Measurements from ENCODE around the gene CROCC.
"Not testable (repeated sequence)": the region's sequence is repeated elsewhere in the genome, so short reads cannot be mapped to it uniquely, and the experiment has no call there.

CROCC gene

GRCh38 chr1:16896316-16897055 is 25.2 kb upstream of the CROCC start:
- peak; percentile 49 for DNase-seq

- DNase-seq, result not testable (repeated sequence)
These were observed 24.1 kb upstream of the CROCC start for GRCh38 chr1:16897653-16898052.

GRCh38 chr1:16898298-16898697 is 23.4 kb upstream of the CROCC start:
- not testable (repeated sequence) for DNase-seq

GRCh38 chr1:16899020-16899419 is 22.7 kb upstream of the CROCC start:
- not testable (repeated sequence) for DNase-seq

- no peak for DNase-seq
These were observed 21.0 kb upstream of the CROCC start for GRCh38 chr1:16900751-16901150.

- DNase-seq, result not testable (repeated sequence)
These were observed 20.4 kb upstream of the CROCC start for GRCh38 chr1:16901371-16901770.

GRCh38 chr1:16903054-16903453 is 18.7 kb upstream of the CROCC start:
- no peak for DNase-seq

- no peak for DNase-seq
These were observed 18.3 kb upstream of the CROCC start for GRCh38 chr1:16903458-16903796.

- peak; percentile 99 for DNase-seq
These were observed 17.1 kb upstream of the CROCC start for GRCh38 chr1:16904560-16905109.

- DNase-seq, result no peak
These were observed 16.4 kb upstream of the CROCC start for GRCh38 chr1:16905110-16905867.

- no peak for DNase-seq
These were observed 15.6 kb upstream of the CROCC start for GRCh38 chr1:16905868-16906702.

- DNase-seq, result no peak
These were observed 14.9 kb upstream of the CROCC start for GRCh38 chr1:16906873-16907272.

- DNase-seq, result no peak
These were observed 13.6 kb upstream of the CROCC start for GRCh38 chr1:16907870-16908758.

- DNase-seq, result not testable (repeated sequence)
These were observed 9.6 kb upstream of the CROCC start for GRCh38 chr1:16911851-16912721.

GRCh38 chr1:16912742-16913141 is 9.0 kb upstream of the CROCC start:
- DNase-seq, result not testable (repeated sequence)

- no peak for DNase-seq
These were observed 8.4 kb upstream of the CROCC start for GRCh38 chr1:16913181-16913832.

- DNase-seq, result peak; percentile 97
These were observed 7.7 kb upstream of the CROCC start for GRCh38 chr1:16913833-16914662.

- DNase-seq, result not testable (repeated sequence)
These were observed 6.7 kb upstream of the CROCC start for GRCh38 chr1:16914928-16915626.

- no peak for DNase-seq
These were observed 6.1 kb upstream of the CROCC start for GRCh38 chr1:16915627-16915973.
